Measurements from ENCODE around the gene IL2.

The IL2 gene
- total RNA-seq = 0.76 to 3,102 (median 3.3) reads per million in 3 experiments

DNA sequence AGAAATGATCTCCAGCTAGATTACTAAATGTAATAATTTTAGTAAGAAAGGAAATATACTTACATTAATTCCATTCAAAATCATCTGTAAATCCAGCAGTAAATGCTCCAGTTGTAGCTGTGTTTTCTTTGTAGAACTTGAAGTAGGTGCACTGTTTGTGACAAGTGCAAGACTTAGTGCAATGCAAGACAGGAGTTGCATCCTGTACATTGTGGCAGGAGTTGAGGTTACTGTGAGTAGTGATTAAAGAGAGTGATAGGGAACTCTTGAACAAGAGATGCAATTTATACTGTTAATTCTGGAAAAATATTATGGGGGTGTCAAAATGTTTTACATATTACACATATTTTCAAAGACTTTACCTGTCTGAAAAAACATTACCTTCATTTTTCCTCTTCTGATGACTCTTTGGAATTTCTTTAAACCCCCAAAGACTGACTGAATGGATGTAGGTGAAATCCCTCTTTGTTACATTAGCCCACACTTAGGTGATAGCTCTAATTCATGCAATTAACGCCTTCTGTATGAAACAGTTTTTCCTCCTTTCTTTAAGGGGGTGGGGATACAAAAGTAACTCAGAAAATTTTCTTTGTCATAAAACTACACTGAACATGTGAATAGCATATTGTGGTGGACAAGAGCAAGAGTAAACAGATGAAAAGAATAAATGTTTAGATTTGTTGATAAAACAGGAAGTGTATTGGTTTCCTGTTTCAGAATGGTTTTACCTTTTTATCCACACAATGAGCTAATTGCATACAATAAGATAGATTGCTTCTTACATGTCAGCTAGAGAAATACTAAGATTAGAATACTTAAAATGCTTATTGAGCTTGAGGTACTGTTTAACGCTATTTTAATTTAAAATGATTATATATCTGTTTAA is at the start of gene IL2:
Gene IL2 (minus strand): TSS at position 495 of the 886 bp plus-strand sequence. CDS start 285 bp downstream, at position 210.
- peak; percentile 34 for DNase-seq

DNA sequence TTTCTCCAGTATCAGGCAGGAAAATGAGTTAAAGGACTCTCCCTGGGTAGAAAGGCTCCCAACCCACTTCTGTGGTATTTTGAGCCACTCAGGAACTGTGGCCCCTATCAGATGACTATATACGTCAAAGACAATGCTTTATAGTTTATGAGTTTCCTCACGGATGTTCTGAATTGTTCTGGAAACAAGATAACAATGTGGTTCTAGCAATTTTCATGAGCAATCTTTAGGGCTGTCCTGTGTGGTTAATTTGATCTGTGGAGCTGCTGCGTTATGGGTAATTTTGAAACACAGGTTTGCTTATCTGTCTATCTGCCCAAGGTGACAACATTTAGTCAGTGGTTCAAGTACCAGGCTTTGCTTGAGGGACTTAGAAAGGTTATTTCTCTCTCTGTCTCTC is 46.7 kb upstream of the IL2 start:
- DNase-seq = peak; percentile 51

DNA sequence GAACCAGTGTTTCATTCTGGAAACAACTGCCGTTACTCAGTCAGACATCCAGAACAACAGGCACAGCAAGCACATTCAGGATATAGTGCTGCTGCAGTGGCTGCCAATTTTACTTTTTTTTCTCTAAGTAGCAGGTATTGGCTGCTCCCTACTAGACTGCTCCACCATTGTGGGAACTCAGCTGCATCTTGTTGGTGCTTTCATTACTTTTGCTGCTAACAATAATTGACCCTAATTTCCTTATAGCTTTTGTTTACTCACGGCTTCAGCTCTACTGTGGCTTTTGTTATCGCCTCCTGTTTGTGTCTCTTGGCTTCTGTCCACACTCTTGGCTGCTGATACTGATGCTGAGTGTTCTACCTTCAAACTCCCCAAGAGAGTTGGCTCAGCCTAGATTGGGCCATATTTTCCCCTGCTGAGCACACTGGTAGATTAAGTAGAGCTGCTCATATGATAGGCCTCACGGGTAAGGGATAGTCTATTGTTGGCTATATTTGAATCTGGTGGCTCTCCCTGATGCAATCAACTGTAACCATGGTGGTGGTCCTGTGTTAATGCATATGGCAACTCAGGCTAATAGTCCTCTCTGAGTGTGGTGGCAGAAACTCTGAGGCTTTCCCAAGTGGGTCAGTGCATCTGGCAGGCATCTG is 44.5 kb upstream of the IL2 start:
- DNase-seq = no peak

DNA sequence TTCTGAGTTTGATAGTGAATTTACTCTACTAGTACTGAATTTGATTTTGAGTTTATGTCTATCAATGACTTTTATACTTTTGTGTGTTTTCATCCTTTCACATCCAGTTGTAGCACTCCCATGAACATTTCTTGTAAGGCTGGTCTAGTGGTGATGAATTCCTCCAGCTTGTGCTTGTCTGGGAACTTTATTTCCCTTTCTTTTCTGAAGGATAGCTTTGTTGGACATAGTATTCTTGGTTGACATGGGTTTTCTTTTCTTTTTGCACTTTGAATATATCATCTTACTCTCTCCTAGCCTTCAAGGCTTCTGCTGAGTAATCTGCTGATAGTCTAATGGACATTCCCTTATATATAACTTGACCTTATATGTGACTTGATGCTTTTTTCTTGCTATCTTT is 32.5 kb upstream of the IL2 start:
- no peak for DNase-seq

DNA sequence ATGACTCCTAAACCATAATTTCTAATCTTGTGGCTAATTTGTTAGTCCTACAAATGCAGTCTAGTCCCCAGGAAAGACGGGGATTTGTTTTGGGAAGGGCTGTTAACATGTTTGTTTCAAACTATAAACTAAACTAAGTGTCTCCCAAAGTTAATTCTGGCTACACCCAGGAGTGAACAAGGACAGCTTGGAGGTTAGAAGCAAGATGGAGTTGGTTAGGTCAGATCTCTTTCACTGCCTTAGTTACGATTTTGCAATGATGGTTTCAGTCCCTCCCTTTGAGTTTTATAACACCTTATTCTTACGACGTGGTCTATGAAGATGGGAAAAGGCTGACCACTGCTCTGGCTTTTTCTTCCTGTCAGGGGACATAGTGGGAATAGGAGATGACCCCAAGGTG is 27.0 kb upstream of the IL2 start:
- DNase-seq = no peak

DNA sequence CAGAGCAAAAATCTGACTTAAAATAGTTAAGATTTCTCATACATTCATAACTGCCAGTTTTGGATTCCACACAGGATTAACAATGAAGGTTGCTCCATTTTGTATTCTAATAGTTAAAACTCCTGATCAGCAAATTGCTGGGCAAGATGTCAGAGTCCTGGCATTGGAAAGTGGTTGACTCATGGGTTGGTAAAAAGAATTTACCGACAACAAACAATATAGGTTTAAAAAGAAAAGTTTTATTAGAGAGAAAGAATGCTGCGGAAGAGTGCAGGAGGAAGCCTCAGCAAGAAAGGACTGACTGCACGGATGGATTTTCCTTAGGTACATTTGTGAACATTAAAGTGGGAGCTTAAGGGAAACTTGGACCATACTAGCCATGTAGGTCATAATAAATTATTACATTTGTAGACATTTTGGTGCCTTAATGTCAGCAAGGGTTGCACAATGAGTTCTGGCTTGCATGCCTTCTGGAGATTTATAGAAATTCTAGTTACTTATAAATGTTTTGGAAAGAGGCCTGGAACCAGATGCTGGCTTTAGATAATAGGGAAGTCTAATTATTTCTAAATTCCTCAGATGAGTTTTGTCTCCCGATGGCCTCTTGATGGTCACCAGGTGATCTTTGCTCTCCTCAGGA is 25.4 kb upstream of the IL2 start:
- no peak for DNase-seq

DNA sequence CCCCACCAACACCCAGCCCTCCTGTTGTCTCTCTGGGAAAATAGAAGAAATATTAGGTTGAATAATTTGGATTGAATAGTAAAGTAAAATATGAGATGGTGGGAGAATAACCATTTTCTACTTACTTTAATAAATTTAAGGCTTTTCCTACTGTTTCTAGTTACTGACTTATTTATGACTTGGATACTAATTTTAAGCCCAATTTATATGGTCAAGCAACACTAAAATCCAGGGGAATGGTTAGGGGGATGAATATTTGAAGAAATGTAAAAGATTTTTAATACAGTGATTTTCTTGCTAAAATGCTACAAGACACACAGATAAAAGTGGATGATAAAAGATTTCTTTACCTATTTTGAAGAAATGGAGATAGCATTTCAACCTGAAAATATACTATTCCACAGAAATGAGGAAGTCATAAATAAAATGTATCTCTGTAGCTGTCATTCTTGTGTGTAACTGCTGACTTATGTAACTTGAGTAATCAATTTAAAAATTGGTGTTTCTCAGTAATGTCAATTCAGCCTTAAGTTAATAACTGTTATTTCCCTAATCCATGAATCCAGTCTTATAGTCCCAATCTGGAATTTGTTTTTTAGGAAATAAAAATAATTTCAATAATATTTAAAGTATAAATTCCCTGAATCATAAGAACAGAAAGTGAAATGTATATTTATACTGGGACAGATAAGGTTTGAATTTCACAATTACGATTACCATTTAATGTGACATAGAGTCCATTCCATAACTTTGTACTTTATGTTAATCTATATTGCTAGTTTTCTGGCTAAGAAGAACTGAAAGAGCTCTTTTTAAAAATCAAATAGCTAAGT is 24.3 kb upstream of the IL2 start:
- DNase-seq = no peak

DNA sequence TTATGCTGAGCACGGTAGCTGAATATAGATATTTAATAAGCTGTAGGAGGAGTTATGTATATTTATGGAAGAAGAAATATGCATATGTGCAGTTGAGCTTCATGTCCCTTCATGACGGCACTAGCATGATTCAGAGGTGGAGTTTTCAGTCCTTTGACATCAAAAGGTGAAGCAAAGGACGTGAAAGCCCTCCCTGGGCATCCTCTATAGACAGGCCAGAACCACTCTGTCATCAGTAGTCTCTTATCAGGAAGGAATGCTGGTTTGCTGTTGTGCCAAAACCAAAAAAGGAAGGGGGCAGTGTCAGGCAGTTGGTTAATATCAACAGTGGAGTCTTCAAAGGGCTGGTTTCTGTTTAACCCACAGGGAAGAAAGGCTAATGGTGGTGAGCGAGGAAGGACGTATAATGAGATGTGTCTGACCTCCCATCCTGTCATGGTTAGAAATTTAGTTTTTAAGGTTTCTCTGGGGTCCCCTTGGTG is 23.5 kb upstream of the IL2 start:
- DNase-seq = no peak

DNA sequence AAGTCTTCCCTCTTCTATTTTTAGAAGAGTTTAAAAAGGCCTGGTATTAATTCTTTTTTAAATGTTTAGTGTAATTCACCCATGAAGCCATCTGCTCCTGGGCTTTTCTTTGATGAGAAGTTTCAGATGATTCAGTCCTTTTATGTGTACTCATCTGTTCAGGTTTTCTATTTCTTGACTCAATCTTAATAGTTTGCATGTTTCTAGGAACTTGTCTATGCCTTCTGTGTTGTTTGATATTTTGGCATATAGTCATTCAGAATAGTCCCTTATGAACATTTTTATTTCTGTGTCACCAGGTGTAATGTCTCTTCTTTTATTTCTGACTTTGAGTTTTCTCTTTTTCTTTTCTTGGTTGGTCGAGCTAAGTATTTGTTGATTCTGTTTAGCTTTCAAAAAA is 20.2 kb upstream of the IL2 start:
- no peak for DNase-seq

DNA sequence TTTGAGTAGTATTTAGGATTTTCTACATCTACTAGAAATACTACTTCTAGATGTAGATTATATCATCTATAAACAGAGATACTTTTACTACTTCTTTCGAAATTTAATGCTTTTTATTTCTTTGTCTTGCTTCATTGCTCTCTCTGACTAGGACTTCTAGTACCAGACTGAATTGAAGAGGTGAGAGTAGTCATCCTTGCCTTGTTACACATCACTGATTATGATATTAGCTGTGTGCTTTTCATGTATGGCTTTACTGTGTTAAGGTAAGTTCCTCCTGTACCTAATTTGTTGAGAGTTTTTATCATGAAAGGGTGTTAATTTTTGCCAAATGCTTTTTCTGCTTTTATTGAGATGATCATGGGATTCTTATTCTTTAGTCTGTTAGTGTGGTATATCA is 19.6 kb upstream of the IL2 start:
- DNase-seq = no peak

DNA sequence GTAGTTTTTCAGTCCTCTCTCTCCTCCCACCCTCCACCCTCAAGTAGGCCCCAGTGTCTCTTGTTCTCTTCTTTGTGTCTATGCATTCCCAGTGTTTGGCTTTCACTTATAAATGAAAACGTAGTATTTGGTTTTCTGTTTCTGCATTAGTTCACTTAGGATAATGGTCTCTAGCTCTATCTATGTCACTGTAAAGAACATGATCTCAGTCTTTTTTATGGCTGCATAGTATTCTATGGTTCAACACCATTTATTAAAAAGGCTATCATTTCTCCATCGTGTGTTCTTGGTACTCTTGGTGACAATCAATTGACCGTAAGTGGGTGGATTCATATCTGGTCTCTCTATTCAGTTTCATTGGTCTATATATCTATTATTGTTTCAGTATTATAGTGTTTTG is 18.7 kb upstream of the IL2 start:
- DNase-seq = no peak

DNA sequence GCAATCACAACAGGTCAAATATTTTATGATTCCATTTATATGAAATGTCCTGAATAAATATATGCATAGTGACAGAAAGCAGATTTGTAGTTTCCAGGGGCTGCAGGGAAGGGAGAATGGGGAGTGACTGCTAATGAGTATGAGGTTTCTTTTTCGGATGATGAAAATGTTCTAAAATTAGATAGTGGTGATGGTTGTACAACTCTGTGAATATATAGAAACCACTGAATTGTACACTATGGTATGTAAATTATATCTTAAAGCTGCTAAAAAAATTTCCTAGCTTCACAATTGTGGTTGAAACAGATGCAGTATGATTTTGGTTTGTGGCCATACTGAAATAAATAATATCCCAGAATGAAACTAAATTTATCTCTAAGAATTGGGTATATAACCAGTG is 12.9 kb upstream of the IL2 start:
- no peak for DNase-seq

DNA sequence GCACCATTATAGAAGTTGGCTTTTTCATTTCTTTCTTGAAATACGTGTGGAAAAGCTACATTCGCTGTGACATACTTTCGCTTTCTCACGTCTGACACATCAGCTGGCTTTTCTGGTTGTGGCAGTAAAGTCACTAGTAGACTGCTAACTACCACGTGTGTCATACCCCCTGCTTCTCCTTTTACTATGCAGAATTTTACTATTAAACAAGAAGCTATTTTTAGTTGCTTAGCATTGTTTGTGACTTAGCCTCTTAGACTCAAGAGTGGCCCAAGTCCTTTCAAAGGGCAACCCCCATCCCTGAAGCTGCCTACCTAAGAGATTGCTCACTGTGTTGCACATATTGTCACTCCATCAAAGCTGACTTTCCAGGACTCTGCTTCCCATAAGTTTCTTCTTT is 2.1 kb upstream of the IL2 start:
- peak; percentile 39 for DNase-seq

DNA sequence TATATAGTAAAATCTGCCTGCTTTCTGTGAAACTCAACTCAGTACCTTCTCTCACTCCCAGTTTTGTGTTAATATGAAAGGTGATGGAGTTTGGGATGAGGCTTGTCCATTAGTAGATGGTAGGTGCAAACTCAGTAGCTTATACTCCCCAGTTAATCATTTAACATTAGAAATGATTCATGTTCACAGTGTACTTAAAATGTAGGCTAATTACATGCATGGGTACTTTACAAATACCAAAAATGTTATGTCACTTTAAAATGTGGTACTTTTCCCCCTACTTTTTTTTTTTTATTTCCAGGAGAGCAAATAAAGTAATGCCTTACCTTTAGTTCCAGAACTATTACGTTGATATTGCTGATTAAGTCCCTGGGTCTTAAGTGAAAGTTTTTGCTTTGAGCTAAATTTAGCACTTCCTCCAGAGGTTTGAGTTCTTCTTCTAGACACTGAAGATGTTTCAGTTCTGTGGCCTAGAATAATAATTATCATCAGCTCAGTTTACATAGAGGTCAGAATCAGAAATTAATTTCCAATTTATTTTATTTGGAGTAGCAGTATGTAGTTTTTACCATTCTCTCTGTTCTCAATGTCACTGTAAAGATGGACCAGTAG is 3.0 kb downstream of the IL2 start:
- no peak for DNase-seq

DNA sequence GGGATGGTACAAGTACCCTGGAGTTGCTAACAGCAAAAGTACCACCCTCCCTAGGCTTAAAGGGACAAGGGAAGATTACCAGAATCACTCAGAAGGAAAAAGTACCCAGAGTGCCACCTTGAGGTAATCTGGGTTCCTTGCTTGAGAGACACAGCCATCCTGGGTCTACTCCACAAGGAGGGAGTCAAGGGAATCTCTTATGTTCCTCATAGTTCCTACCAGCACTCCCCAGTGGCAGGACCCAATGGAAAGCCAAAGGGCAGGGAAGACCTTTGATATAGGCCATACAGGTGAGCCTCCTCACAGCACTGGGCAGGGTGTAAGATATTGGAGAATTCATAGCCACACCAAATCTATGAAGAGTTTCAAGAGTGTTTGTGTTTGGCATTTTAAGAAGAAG is 5.7 kb downstream of the IL2 start:
- DNase-seq = no peak

DNA sequence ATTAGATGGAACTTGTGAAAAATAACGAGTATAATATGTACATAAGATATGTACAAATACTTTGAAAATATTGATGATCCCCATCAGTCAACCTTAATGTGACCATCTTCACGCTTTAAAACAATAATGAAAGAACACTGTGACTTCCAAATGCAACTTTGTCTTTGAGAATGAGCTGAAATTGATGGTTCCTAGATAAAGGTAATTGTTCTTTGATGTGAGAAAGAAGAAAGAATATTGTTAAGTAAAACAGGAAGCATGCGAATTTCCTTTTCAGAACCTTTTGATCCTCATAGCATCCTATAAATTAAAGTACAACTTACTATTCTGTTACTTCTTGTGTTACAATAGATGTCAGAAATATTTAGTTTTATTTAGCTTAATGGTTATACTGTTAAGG is 22.2 kb downstream of the IL2 start:
- peak; percentile 41 for DNase-seq

DNA sequence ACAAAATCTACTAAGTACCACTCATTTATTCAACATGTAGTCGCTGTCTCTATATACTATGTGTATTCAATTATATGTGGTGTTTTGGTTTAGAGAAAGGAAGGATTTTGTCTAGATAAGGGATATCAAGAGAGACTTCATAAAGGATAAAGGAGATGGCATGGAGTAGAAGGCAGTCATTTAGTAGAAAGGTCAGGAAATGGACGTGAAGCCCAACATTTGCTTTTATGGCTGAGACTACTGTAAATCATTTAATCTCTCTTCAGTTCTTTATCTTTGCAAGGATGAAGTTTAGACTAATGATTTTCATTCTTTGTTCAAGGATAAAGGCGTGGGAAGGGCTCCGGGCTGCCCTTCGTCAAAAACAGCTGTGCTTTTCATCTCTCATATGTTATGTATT is 25.2 kb downstream of the IL2 start:
- DNase-seq = no peak

DNA sequence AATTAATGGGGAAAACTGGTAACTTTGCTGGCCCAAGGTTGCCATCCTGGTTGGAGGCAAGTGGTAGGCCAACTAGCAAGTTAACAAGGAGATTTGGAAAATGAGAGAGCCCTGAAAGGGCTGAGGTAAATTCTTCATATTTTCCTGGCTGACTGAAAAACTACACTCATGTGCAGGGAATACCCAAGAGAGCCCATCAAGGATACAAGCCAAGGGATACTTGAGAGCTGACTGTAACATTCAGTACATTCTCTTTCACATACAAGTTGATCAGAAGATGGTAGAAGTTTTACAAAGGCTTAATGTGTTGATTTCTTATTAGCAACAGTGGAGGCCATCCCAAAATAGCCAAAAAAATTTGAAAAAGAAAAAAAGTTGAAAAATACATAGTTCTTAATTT is 33.3 kb downstream of the IL2 start:
- no peak for DNase-seq

DNA sequence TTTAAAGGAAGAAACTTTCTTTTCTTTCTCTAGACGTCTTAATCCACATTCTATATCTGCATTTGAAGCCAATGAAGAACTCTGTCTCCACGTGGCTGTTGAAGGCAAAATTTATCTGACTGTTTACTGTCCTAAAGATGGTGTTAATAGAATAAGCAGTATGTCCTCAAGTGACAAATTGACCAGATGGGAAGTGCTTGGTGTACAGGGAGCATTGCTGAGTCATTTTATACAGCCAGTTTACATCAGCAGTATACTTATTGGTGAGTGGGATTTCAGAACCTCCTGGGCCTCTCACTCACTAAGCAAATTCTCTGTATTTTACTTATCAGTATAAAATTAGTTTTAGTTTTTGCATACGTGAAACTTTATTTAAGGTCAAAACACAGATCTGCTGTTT is 44.0 kb downstream of the IL2 start:
- no peak for DNase-seq

DNA sequence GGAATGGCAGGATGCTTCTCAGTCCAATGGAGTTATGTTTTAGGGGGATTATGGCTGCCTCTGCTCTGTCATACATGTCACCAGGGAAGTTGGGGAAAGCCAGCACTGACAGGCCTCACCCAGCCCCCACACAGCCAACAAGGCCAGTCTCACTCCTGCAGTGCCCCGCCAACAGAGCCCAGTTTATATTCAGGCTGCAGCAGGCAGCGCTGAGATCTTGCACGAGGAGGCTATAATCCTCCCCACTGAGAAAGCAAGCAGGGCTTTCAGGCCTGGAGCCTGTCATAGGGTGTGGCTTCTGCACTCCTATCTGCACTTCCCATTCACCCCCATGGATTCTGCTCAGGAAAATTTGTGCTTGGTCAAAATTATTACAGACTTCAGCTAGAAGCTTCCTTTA is 52.7 kb downstream of the IL2 start:
- no peak for DNase-seq

Measured in central memory CD4-positive, alpha-beta T cell (primary cell).